ENCODE results near the gene GAN. TPM values are rescaled to one million over a fixed set of nuclear protein-coding genes. Genes with fewer than 3 reads are reported as not detected.

GAN gene
- total RNA-seq, 2 experiments from 2014 or later, result 13.6 to 14.5 TPM

DNA sequence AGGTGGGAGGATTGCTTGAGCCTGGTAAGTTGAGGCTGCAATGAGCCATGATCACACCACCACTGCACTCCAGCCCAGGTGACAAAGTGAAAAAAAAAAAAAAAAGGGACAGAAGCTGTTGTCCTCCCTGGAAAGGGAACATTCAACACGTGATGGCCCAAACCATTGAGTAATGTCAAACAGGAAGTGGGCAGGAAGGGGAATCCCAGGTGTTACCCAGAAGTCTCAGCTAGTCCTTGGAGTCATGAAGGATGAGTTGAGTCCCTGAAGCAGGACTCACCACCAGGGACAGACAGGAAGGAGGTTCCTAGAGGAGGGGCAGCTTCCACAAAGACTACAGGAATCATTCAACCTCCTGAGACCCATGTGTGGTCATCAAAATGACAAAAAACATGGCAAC is 110.0 kb downstream of the GAN start:
- Mint-ChIP-seq H3K4me3 (no peak overlapping the region), H3K36me3 (no peaks in the 10 kb centered on the region), H3K9me3 (no peaks in the 10 kb centered on the region), H3K4me1 (ENCODE audit: low read depth) (peaks cover 12% of the 10 kb centered on the region), H3K27me3 (no peaks in the 10 kb centered on the region), H3K27ac (no peak overlapping the region)
- POLR2A ChIA-PET, result no interaction called here
- peak; percentile 75 for DNase-seq
- CTCF ChIA-PET, result interaction anchor here (1.2 kb wide), 1 partner anchor 208 kb away, joined by 3 read pairs; no protein-coding TSS in a partner anchor
- intact Hi-C loops (cut with micrococcal nuclease), result no loop called here

DNA sequence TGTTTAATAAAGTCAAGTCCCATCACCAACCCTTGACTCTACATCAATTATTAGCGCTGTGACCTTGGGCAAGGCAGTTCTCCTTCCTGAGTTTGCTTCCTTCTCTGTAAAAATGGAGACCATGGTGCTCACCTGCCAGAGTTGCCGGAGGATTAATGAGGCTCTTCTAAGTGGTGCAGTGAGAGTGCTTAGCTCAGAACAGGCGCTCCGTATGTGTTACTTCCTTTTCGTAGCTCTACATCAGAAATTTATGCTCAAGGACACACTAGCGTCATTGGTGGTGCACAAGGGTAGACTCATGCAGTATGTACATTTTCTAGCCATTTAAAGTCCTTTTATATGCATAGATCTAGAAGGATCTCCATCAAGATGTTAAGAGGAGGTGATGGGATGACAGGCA is 112.5 kb downstream of the GAN start:
- DNase-seq, result no peak
- H3K27ac Mint-ChIP-seq, result no peak overlapping the region
- peaks cover 14% of the 10 kb centered on the region for H3K4me1 Mint-ChIP-seq (ENCODE audit: low read depth)
- POLR2A ChIA-PET, result interaction anchor here (0.7 kb wide), 1 partner anchor 76 kb away, joined by 3 read pairs; no protein-coding TSS in a partner anchor
- H3K9me3 Mint-ChIP-seq, result no peaks in the 10 kb centered on the region
- intact Hi-C loops (cut with micrococcal nuclease), result no loop called here
- H3K36me3 Mint-ChIP-seq, result no peaks in the 10 kb centered on the region
- H3K4me3 Mint-ChIP-seq, result no peak overlapping the region
- no peaks in the 10 kb centered on the region for H3K27me3 Mint-ChIP-seq
- CTCF ChIA-PET, result no interaction called here

DNA sequence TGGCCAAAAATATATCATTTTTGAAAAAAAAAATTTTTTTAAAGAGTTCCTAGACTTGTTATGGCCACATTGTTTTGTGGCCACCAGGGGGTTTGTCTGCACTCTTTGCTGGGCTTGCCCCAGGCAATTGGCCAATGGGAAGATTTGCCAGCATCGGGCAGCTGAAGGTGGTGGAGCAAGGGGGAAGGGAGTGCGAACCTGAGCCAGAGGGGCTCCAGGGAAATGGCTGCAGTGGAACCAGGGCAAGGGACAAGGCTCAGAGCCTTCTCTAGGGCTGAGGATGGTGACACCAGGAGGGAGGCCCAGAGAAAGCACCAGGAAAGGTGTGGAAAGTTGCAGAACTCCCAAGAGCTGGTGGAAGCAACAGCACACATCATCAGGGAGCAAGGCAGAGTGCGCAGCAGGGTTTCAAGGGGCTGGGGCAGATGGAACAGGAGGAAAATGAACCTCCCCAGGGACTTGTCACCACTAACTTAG is 114.3 kb downstream of the GAN start:
- no peak overlapping the region for H3K4me3 Mint-ChIP-seq
- no peaks in the 10 kb centered on the region for H3K9me3 Mint-ChIP-seq
- H3K4me1 Mint-ChIP-seq (ENCODE audit: low read depth), result peaks cover 14% of the 10 kb centered on the region
- no peaks in the 10 kb centered on the region for H3K27me3 Mint-ChIP-seq
- intact Hi-C loops (cut with micrococcal nuclease), result no loop called here
- ChIA-PET CTCF (interaction anchor here (1.1 to 1.3 kb wide), 3 partner anchors 10 to 290 kb away, joined by 3 read pairs; no protein-coding TSS in a partner anchor), POLR2A (no interaction called here)
- H3K27ac Mint-ChIP-seq, result no peak overlapping the region
- peak; percentile 27 for DNase-seq
- no peaks in the 10 kb centered on the region for H3K36me3 Mint-ChIP-seq

DNA sequence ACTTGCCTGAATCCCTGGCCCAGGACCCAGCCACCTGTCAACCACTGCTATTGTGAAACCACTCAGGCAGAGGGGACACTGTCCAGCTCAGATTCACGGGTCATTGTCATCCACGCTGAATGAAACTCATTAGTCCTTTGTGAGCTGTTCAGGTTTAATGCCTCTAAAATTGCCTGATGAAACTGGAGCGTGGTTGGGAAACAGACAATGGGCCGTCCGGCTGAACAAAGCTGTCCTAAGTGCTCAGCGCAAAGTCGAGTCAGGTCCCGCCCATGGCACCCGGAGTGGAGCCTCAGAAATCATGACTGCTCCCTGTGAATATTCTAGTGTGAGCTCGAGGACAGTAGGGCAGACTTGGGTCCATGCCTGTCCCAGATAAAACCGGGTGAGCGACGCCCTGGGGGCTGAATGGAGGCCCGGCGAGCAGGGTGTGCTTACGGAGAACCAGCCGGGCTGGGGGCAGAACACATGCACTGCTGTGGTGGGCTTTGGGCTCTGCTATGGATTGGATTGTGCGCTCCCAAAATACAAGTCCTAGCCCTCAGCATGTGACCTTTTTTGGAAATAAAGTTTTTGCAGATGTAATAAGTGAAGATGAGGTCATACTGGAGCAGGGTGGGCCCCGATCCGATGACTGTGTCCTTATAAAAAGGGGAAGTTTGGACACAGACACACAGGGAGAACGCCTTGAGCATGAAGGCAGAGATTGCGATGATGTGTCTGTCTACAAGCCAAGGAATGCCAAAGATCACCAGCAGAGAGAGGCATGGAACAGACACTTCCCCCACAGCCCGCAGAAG is 117.0 kb downstream of the GAN start:
- Mint-ChIP-seq H3K36me3 (no peaks in the 10 kb centered on the region), H3K4me3 (no peak overlapping the region), H3K27ac (no peak overlapping the region), H3K27me3 (peaks cover 3% of the 10 kb centered on the region), H3K4me1 (ENCODE audit: low read depth) (peaks cover 2% of the 10 kb centered on the region), H3K9me3 (no peaks in the 10 kb centered on the region)
- POLR2A ChIA-PET, result no interaction called here
- intact Hi-C loops (cut with micrococcal nuclease), result no loop called here
- CTCF ChIA-PET, result no interaction called here
- DNase-seq, result no peak

DNA sequence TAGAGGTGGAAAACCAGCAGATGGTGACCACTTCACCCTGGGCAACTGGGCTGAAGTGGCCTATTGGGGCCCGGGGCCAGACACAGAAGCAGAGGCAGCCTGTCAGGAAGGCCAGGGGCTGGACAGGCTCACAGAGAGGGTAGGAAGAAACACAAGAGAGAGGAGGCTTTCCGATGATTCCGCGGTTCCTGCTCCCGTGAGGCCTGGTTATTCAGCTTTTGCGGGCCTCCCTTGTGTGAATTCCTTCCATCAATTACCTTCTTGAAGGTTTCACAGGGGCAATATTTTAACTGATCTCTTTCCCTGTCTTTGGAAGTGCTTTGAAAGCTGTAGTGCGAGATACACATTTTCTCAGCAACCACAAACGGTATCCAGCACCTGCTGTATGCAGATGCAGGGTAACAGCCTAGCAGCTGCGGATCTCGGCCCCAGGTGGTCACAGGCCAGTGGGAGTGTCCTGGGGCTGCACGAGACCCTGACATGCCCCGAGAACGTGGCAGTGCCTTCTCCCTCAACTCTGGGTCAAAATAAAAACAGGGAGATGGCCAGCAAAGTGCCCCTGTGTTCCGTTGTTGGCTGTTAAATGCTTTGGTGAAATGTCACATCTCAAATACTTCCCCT is 118.3 kb downstream of the GAN start:
- Mint-ChIP-seq H3K4me3 (no peak overlapping the region), H3K4me1 (ENCODE audit: low read depth) (peaks cover 2% of the 10 kb centered on the region), H3K27me3 (peaks cover 3% of the 10 kb centered on the region), H3K9me3 (no peaks in the 10 kb centered on the region), H3K27ac (no peak overlapping the region), H3K36me3 (no peaks in the 10 kb centered on the region)
- no peak for DNase-seq
- intact Hi-C loops (cut with micrococcal nuclease), result no loop called here
- CTCF ChIA-PET, result interaction anchor here (1.4 kb wide), 1 partner anchor 297 kb away, joined by 3 read pairs; no protein-coding TSS in a partner anchor
- POLR2A ChIA-PET, result interaction anchor here (0.6 kb wide), 1 partner anchor 121 kb away, joined by 3 read pairs; no protein-coding TSS in a partner anchor

DNA sequence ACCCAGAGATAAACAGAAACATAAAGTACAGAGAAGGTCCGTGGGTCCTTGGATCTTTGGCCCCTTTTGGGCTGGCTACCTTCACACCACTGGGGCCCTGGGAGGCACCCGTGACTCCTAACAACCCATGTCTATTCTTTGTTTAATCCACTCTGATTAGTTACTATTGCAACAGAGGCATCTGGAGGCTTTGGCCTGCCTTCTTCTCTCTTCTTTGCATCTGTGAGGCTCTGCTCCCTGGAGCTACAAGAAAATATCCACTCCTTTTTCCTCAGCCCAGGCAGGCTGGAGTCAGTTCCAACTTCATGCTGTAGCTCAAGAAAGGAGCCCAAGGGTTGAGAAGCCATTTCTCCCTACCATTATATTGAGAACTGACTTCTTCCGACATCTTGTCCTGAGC is 120.3 kb downstream of the GAN start:
- DNase-seq, result no peak
- Mint-ChIP-seq H3K27me3 (peaks cover 6% of the 10 kb centered on the region), H3K4me3 (no peak overlapping the region), H3K27ac (no peak overlapping the region), H3K4me1 (ENCODE audit: low read depth) (peaks cover 2% of the 10 kb centered on the region), H3K9me3 (no peaks in the 10 kb centered on the region), H3K36me3 (no peaks in the 10 kb centered on the region)
- intact Hi-C loops (cut with micrococcal nuclease), result no loop called here
- ChIA-PET POLR2A (no interaction called here), CTCF (no interaction called here)

DNA sequence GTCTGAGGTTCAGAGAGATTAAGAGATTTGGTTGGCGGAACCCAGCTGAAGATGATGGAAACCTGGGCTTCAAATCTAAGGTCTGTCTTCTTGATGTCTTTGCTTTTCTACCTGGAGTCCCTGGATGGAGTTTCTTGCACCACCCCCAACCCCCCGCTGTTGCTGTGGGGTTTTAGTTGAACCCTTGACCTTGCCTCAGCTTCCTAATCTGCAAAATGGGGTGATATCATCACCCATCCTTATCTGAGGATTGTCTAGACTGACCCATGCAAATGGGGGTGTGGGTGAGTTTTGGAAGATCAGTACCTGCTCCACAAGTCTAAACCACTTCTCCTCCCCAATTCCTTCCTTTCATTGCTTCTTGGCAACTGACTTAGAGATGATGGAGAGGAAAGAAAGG is 120.8 kb downstream of the GAN start:
- DNase-seq, result no peak
- ChIA-PET CTCF (no interaction called here), POLR2A (no interaction called here)
- intact Hi-C loops (cut with micrococcal nuclease), result no loop called here
- no peak overlapping the region for H3K4me3 Mint-ChIP-seq
- peaks cover 6% of the 10 kb centered on the region for H3K27me3 Mint-ChIP-seq
- no peaks in the 10 kb centered on the region for H3K36me3 Mint-ChIP-seq
- no peak overlapping the region for H3K27ac Mint-ChIP-seq
- no peaks in the 10 kb centered on the region for H3K9me3 Mint-ChIP-seq
- H3K4me1 Mint-ChIP-seq (ENCODE audit: low read depth), result peaks cover 2% of the 10 kb centered on the region

DNA sequence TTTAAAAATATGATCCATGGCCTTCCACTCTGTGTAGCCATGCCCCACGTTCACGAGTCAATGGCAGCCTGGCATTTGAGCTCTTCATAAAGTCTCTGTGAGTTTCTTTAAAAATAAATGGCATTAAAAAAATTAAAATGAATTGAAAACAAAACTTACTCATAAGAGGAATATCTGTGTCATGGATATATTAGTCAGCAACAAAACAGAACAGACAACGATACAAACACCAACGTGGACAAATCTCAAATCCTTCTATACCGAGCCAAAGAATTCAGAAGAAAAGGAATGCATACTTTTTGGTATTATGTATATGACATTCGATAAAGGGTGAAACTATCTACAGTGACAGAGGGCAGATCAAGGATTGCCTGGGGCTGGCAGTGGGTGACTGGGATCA is 121.6 kb downstream of the GAN start:
- no peak overlapping the region for H3K27ac Mint-ChIP-seq
- no peaks in the 10 kb centered on the region for H3K36me3 Mint-ChIP-seq
- ChIA-PET CTCF (no interaction called here), POLR2A (no interaction called here)
- intact Hi-C loops (cut with micrococcal nuclease), result no loop called here
- no peak overlapping the region for H3K4me3 Mint-ChIP-seq
- H3K4me1 Mint-ChIP-seq (ENCODE audit: low read depth), result no peaks in the 10 kb centered on the region
- H3K9me3 Mint-ChIP-seq, result no peaks in the 10 kb centered on the region
- peaks cover 6% of the 10 kb centered on the region for H3K27me3 Mint-ChIP-seq
- no peak for DNase-seq

DNA sequence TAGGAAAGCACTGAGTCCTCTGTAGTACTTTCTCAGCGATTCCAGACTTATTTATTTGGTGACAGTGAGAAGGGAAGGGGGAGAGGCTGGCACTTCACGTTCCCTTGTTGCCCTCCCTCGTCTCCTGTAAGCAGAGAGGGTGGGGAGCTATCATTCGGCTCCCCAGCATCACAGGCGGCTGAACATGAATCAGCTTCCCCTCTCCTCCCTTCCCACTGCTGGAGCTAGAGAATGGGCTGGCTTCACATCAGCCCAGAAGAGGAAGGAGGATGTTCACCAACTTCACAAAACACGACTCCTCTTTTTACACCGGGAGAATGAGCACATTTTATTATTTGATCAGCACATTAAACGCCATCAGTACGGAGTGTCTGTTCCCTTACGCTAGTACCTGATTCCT is 123.1 kb downstream of the GAN start:
- Mint-ChIP-seq H3K36me3 (no peaks in the 10 kb centered on the region), H3K4me1 (ENCODE audit: low read depth) (no peaks in the 10 kb centered on the region), H3K9me3 (no peaks in the 10 kb centered on the region), H3K4me3 (no peak overlapping the region), H3K27ac (no peak overlapping the region), H3K27me3 (peaks cover 6% of the 10 kb centered on the region)
- POLR2A ChIA-PET, result no interaction called here
- CTCF ChIA-PET, result no interaction called here
- DNase-seq, result no peak
- intact Hi-C loops (cut with micrococcal nuclease), result no loop called here

Other genes starting within 250 kb of the GAN start
- gene C16orf46, start 237.7 kb upstream of the GAN start, total RNA-seq, result under 1 TPM; 0.44 to 0.86 TPM
- 10 to 100 TPM; 23.9 to 24.7 TPM for gene GCSH, start 218.6 kb upstream of the GAN start, total RNA-seq
- not detected for gene BCO1, start 76.3 kb upstream of the GAN start, total RNA-seq
- 10 to 100 TPM; 35.0 to 36.6 TPM for gene CMIP, start 129.8 kb downstream of the GAN start, total RNA-seq

All from activated CD4-positive, alpha-beta memory T cell treated with anti-CD3 and anti-CD28 coated beads for 36 hours (primary cell).